HT1080 (cell line): Measurements from ENCODE around the gene CCDC93. TPM values are rescaled to one million over a fixed set of nuclear protein-coding genes. Genes with fewer than 3 reads are reported as not detected.
"Not testable (repeated sequence)": the region's sequence is repeated elsewhere in the genome, so short reads cannot be mapped to it uniquely, and the experiment has no call there.

Experiments
- DNase-seq: peaks from one replicate; pipeline ENCODE4 v3.0.0-alpha.2; 2015; ENCODE audit warnings: low read depth
- total RNA-seq: library from RNA; depleted of rRNA; stranded (reverse); fragments of >200 nt; shearing (Covaris generic); gene quantifications from 2 replicates; pipeline ENCODE4 v1.2.3, GENCODE V29; 2014

The CCDC93 gene
- total RNA-seq, 1 experiment from 2014 or later, result 17.9 TPM

DNA sequence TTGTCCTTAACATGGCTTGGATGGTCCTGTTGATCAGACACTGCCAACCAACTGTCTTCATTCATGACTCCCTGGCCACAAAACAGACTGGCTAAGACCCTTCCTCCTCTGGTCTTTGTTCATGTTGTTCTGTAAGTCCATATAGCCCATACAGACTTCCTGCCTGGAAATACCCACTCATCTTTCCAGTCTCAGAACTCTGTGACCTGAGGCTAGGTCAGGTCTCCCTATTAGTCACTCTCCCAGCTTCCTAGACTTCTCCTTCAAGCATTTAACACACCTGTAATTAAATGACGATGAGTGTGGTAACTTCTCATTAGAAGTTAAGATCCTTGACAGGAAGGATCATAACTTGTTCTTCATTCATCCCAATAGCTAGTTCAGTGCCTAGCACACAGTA, 56.3 kb downstream of the CCDC93 start:
- DNase-seq, result no peak

DNA sequence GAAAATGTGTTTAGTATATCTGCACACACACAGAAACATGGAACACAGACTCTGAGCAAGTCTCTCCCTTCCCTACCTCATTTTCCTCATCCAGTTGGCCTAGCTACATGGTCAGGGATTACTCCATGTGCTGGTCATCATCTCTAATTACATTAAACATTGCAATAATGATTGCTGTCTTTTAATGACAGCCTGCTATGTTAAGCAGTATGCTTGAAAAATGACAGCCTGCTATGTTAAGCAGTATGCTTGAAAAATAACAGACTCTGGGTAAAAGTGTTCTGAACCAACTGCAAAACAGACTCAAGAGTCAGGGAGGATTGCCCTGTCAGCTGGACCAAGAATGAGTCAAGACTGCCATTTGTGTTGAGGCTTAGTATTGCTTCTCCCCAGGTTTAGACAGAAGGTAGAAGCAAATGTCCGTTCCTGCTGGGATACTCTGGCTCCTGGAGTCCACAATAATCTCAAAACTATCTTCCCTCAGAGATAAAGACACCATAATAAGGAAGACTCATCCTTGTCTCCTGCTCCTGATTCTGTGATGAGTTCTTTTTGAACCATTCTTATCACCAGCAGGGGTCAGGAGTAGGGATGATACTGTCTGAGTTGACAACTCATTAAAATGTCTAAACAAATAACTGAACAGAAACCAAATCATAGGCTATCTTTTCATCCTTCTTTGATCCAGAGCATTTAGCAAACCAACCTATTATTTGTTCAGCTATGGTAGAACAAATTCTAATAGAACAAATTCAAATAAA, 57.7 kb downstream of the CCDC93 start:
- no peak for DNase-seq

DNA sequence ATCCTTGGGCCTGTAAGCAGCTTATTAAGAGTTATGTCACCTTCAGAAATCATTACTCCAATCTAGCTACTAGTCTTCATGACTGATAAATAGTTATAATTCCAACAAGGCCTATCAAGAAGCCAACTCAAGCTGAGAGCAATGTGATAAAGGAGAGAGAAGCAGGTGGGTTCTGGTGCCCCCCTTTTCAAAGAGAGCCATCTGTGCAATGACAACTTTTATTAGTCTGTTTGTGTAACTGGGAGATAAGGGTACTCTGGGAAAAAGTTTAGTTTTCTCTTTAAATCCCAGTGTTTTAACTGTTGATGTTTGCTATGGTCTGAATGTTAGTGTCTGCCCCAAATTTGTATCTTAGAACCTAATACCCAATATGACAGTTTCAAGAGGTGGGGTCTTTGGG, 60.6 kb downstream of the CCDC93 start:
- no peak for DNase-seq

DNA sequence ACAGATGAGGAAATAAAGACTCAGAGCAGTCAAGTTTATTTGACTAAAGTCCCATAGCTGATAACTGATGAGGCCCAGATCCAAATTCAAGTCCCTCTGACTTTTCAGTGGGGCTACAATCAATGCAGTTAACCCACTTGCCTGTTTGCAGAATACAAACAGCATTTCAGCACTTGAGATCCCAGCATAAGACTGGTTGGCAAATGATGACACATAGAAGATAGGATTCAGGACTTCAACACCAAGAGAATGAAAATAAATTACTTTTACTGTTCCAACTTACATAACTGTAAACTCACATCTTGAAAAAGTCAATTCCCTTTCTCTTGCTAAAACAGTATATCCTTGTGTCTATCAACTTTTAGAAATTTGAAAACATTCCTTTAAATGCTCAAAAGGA, 61.2 kb downstream of the CCDC93 start:
- no peak for DNase-seq

DNA sequence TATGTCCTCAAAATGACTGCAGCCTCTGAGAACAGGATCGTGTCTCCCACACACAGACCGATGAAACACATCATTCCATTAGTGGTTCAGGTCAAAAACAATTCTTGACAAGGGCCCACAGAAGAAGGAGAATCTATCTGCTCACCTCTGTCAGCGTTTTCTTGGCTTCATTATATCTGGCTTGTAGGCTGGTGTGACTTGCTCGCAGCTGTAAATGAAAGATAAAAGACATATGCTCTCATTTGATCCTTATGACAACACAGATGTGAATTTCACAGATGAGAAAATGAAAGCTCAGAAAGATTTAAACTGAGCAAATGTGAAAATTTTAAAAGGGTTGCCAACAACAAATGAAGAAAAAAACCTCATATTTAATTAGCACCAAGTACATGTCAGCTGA, 61.6 kb downstream of the CCDC93 start:
- no peak for DNase-seq

DNA sequence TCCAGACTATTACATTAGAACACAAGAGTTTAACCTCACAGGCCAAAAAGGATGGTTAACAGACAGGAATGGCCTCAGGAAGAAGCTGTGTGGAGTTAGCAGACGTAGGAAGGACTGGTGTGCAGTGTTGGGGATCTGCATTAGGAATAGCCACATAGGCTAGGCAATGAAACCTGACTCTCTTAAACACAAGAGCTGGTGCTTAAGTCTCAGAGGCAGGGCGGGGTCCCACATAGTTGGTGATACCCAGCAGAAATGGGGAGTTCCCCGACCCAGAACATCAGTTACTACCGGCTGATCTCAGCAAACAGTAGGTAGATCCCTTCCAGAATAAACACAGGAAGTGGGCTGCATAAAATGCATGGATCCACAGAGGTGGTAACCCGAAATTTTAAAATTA, 64.1 kb downstream of the CCDC93 start:
- no peak for DNase-seq

DNA sequence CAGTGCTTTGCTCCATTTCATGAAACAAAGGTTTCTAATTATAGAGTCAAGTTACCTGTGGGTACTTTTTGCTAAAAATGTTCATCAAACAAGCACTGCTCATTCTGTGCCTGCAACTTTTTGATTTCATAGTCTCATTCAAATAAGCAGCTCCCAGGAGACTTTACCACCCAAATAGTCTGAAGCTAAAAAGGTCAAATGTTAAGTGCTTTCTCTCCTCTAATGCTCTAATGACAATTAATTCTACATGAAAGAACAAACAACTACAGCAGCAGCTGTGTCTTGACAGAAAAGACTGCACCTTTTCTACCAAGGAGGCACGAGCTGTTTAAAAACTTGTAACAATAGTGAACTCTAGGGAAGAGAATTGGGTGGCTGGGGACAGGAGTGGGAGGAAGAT, 65.3 kb downstream of the CCDC93 start:
- no peak for DNase-seq

DNA sequence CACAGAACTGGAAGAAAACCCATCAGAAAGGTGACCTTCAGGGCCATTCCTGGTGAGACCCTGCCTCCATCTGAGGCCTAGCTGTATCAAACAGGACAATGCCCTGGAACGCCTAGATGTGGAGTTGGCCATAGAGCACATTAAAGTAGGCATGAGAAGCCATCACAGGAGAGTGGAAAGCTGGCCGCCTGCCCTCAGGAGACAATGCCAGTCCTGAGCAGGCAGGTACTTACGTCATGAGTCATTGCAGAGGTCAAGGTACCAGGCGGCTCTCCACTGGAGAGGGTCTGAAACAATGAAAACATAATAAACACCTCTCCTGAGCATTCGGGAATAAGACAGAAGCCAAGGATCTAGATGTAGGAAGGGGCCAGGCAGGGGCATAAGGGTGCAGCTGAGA, 68.6 kb downstream of the CCDC93 start:
- DNase-seq, result no peak

DNA sequence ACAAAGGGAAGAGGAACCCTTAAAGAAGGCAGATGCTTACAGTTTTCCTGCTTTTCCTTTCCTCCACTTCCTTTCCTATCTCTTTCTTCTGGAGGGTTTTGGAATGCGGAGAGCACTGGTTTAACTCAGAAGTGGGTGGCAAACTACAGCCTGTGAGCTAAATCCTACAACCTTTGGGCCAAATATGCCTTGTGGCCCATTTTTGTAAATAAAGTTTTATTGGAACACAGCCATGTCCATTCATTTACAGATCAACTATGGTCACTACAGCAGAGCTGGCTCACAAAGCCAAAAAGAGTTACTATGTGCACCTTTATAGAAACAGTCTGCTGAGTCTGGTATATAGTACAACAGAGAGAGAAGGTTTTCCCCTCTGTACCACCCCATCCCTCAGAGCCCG, 69.1 kb downstream of the CCDC93 start:
- DNase-seq, result no peak

DNA sequence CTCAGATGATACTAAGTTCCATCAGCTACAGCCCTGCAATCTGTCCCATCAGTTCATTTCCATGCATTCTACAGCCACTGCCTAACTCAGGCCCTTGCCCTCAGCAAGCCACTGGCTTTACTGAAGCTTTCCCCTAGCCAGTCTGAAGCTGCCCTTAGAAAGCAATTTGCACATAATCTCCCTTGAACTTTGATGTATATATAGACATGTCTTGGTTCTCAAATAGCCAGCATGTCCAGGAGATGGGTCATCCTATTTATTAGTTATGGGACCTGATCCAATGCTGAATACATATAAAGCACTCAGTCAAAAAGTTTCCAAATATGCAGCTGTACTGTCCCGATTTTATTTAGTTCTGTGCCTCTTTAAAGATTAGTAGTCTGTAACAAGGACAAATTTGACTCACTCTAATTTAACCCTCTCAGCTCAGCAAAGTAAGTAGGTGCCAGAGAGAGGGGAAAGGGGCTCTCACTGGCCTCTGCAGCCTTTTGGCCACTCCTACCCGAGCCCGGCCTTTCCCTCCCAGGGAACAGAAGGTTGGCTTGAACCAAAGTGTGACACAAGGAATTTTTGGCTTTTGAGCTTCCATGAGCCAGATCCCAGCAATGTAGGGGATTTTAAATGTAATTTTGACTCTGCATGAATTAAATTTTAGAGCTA, 70.7 kb downstream of the CCDC93 start:
- DNase-seq, result no peak

DNA sequence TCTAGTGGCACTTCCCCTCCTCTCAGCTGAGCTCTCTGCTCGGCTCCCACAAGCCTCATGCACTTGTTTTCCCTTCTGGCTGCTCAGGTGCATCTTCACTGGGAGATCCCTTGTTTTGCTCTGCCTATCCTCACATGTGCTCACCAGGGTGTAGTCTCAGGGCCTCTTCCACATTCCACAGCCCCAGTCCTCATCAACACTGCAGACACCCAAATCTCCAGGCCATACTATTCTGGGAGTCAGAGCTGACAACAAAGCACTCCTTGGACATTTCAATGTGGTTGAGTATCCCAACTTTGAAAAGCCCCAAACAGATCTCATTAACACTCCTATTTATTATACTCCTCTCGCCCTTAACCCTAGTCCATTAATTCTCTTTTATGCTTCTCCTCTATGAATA, 71.3 kb downstream of the CCDC93 start:
- DNase-seq, result no peak

DNA sequence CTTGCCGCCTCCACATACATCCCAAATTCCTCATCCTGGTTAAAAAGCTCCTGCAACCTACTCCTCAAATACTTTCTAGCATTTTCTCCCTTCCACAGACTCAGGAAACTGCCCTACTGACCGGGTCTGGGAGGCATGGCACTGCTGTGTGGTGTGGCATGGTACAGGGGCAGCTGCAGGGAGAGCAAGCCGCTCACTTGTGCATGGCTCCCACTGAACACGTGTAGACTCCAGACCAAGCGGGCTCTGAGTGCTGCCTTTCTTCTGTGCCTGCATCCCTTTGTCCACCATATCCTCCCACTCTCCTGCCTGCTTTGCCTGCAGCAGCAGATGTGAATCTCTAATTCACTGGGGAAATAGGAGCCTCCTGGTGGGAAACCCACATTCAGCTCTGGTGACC, 72.2 kb downstream of the CCDC93 start:
- no peak for DNase-seq

DNA sequence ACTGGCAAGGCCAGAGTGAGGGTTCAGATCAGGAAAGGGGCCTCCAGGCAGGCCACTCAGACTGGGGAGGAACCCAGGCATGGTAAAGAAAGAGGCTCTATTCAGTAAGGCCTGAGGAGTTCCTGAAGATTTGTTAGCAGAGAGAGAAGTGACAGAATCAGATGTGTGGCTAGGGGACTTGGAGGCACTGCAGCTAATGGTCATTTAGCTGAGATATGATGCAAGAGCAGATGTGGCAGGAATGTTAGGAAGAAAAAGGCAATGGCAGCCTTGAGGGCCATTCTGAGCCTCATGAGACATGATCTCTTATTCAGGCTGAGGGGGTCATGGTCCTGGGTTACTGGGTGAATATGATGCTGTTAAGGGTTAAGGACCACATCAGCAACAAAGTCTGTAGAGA, 73.4 kb downstream of the CCDC93 start:
- DNase-seq, result no peak

DNA sequence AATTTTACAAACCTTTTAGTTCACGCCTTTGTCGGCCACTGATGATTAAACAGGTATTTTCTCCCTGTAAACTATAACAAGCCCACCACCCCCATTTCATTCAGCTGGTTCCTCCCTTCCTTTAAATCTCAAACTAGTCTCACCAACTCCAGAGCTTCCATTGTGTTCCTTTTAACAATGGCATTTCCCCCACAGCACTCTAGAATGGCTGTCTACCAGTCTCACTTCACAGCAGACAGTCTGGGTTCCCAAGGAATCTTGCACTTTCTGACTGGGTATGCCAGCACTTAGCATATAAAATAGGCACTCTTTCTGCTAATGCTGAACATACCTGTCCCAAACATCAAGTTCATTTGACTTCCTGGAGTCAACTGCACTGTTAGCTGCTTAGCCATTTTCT, 75.3 kb downstream of the CCDC93 start:
- no peak for DNase-seq

DNA sequence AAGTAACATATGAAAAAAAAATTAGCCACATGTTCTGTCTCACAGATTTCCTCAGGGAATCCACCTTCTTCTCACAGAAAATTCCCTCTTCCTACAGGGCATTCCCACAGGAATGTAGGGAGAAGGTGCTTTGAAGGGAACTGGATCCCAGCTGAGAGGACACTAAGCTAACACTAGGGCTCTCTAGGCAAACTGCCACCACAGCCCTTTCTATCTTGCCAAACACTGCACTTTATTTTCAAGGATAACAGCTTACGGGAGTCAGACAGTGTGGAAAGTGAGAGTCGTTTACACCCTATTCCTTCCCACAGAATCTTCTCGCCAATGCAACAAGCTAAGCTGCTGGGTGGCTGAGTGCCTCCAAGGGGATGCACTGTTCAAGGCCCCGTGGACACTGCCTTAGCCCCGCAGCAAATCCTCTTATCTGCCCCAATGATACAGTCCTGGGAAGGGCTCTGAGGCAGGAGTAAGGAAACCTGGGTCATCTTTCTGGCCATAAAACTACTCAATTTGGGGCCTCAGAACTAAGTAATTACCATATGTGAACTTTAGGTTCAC, 76.9 kb downstream of the CCDC93 start:
- no peak for DNase-seq

DNA sequence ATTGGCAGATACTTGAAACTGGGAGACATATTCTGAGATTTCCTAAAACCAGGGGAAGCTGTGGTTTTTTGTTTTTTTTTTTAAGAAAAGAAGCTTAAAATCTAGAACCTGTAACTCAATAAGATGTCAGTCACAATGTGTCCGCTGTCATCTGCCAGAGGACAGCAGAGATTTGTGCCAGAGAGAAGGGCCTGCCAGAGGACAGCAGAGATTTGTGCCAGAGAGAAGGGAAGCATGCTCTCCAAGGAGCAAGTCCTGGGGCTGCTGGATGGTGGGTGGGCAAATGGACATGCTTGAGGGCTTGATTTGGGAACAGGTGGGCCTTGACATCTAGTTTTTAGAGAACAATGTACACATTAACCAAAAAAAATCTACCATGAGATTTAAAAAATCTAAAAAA, 77.9 kb downstream of the CCDC93 start:
- DNase-seq, result no peak

DNA sequence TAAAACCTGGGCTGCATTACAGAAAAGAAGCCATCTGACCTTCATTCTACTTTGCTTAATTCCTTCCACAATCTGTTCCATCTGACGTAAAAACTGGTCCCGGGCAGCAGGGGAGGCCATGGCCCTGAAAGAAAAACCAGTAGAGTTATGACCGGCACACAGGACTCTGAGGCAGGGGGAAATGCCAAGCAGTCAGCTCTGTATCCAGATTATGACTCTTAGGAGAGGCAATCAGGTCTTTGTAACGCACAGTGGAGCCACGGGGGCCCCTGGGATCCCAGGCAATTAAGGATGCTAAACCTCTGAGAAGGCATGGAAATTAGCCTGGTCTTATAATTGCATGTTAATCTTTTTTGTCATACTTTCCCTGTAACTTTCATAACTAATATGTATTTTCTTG, 78.4 kb downstream of the CCDC93 start:
- no peak for DNase-seq

DNA sequence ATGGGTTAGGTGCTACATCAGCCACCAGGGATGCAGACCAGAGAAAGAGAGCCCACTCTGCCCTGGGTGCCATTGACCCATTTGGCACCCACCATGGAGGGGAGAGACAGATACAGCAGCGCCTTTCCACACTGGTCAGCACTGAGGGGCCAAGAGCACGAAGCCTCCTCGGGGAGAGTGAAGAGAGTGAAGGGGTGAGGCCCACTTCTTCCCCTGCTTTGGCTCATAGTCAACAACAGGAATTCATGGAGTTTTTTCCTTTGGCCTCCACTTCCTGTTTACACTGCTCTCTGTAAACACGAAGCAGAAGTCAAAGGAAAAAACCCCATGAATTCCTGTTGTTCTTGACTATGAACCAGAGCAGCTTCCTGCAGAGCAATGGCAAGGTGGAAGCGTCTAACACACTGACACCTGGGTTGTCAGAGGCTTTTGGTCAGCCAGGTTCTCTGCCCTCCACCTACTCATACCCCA, 80.0 kb downstream of the CCDC93 start:
- no peak for DNase-seq

DNA sequence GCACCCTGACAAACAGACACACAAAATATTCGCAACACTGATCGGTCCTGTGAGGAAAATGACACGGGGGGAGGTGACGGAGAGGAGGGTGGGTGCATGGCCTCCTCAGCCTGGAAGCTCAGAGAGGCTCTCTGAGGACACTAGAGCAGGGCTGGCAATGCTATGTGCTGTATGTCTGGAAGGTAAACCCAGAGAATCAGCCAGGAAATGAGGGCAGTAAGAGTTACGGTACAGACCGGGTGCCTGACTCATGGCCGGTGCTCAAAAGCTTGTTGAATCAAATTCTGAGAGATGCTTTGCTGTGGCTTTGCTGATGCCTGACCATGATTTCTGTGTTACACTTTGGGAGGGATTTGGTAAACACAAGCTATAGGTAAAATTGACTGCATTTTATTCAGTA, 81.9 kb downstream of the CCDC93 start:
- no peak for DNase-seq

DNA sequence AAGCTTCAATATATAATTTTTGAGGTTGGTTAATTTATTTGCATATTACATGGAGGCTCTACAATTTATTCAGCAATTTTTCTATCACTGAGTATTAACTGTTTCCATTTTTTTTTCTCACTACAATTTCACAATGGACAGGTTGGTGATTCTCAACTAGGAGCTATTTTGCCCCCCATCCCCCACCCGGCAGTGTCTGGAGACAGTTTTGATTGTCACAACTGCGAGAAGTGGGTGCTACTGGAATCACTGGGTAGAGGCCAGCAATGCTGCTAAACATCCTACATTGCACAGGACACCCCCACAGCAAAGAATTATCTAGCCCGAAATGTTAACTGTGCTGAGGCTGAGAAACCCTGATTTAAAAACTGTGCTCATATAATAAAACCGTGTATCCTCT, 82.6 kb downstream of the CCDC93 start:
- DNase-seq, result no peak

DNA sequence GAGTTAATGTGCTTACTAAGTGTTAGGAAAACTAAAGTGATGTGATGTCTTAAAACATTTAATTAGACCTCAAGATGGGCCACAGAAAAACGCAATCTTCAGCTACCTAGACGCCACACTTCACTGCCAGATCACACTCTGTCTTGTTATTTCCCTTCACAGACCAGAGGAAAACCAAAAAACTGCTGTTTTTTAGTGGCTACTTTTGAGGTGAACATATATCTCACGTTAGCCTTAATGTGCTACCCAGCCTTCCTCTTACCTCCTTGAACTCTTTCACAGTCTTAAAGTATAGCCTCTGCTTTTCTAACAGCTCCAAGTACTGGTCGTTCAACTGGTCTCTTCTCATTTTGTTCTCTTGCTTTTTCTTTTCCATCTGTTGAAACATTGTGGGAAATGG, 83.1 kb downstream of the CCDC93 start:
- no peak for DNase-seq

DNA sequence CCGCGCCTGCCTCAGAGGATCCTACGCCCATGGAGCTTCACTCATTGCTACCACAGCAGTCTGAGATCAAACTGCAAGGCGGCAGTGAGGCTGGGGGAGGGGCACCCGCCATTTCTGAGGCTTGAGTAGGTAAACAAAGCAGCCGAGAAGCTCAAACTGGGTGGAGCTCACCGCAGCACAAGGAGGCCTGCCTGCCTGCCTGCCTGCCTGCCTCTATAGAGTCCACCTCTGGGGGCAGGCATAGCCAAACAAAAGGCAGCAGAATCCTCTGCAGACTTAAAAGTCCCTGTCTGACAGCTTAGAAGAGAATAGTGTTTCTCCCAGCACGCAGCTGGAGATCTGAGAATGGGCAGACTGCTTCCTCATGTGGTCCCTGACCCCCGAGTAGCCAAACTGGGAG, 90.4 kb downstream of the CCDC93 start:
- DNase-seq, result not testable (repeated sequence)

DNA sequence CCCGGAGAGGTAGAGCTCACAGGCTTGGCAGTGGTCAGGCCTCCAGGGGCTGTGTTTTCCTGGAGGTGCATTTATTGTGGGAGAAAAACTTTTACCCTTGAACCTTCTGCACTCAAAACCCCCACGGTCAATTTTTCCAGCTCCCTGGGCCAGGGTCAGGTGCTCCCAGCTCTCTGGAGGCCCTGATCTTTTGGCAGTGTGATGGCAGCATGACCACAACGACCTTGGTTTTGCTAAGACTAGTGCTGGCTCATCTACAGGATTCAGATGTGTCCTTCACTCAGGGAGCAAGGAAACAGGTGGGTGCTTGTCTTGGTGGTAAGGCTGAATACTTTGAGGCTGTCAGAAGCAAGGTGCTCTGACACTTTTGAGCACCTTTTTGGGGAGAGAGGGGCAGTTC, 92.3 kb downstream of the CCDC93 start:
- DNase-seq, result no peak
